HG02981 (cell line): Measurements from ENCODE around the gene PLEKHA6.

Experiments used
- ATAC-seq: cut with Tn5 transposase; IDR thresholded peaks from one replicate; pipeline ENCODE4 v1.9.1; 2021; ENCODE audit warnings: mild to moderate bottlenecking, moderate library complexity; ENCODE audit not compliant: unreplicated experiment

Gene PLEKHA6

GRCh38 chr1:204359474-204360255 is at the start of gene PLEKHA6:
Gene PLEKHA6, minus strand, starts transcription at chr1:204359929. Its CDS starts 86,202 bp downstream, at chr1:204273727.
- ATAC-seq = no peak

DNA sequence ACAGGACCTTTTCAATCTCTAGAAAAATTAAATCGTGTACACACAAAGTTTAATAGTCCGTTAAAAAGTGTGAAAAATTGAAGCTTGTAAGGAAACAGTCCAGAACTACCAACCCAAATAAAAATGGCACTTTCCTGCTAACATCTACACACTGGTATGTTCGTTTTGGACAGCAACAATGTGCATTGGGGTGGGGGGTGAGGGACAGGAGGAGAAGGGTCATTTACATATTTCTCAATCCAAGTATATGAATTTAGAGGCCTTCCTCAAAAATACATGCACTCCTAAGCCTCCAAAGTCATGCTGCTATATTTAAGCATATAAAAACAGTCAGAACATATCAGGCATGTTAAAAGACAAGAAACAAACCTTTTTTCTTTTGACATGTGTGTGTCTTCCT is 49.4 kb upstream of the PLEKHA6 start:
- no peak for ATAC-seq

DNA sequence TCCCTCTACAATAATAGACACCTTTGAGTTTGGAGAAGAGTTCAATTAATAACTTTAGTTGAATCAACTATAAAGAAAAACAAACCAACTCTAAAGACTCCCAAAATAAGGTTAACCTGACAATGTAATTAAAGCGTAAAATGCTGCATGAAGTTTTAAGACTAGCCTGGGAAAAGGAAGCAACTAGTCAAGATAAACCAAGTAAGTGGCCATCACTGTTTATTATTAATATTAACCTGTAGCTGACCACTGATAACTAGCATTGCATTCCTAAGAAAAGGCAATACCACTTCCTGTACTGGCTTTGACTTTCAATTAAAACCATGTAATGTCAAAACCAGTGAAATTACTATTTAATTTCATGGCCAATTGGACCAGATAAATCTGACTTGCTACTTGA is 48.9 kb upstream of the PLEKHA6 start:
- ATAC-seq = no peak

- no peak for ATAC-seq
Observed at GRCh38 chr1:204408074-204408507, 48.4 kb upstream of the PLEKHA6 start.

DNA sequence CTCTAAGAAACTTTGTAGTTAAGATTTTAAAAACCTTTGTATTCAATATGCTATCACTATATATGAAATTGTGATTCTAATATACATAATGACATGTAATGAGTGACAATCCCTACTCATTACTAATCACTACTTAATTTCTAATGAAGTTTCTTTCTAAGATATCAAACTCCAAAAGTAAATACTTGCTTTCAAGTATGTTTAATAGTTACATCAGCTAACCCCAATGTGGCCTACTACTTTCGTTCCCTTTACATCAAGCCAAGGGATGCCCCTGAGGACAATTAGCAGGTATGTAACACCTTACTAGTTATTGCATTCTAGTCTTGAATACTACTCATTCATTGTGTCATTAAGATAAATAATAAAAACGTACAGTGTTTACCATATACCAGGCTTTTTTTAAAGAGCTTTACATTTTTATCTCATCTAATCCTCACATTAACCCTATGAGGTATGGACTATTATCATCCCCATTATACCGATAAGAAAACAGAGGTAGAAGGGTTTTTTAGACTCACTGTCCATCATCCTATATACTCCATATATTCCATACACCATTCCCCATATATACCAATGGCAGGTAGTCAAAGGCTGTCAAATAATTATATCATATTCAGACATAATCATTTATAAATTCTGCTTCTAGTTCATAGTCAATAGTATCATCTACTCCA is 47.7 kb upstream of the PLEKHA6 start:
- no peak for ATAC-seq

DNA sequence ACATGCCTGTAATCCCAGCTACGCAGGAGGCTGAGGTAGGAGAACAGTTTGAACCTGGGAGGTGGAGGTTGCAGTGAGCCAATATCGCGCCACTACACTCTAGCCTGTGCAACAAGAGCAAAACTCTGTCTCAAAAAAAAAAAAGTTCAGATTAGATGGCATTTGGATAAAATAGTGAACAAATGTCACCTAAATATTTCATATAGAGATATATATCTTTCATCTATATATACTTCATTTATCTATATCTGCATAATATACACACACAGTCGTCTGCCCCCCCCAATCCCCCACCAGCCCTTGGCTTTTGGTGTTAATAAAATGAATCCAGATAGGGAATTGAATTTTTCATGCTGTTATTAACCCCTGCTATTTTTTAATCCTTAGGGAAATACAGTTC is 46.9 kb upstream of the PLEKHA6 start:
- ATAC-seq = no peak

DNA sequence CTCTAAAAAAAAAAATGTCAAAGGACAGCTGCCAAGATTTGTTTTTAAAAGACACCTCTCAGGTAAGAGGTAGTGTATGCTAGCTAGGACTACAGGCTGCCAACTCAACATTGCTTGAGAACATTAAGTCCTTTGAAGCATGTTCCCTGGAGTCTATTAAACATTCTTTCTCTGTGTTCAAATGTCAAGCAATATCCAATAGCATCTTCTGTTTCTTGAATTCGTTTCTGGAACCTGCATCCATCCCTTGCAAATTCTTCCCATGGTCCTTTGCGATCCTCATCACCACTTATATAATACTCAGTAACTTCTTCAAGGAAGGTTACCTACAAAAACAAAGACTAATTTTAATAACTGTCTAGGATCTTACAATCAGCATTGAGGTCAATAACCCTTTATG is 46.3 kb upstream of the PLEKHA6 start:
- no peak for ATAC-seq

- ATAC-seq = no peak
Observed at GRCh38 chr1:204404629-204405028, 44.9 kb upstream of the PLEKHA6 start.

DNA sequence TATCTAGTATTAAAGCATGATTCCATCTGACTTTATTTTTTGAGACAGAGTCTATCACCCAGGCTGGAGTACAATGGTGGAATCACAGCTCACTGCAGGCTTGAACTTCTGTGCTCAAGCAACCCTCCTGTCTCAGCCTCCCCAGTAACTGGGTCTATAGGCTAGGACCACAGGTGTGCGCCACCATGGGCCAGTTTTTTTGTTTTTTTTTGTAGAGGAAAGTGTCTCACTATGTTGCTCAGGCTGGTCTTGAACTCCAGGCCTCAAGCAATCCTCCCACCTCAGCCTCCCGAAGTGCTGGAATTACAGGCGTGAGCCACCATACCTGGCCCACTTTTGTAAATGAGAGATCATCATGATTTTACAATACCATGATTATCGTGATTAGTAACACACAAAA is 42.7 kb upstream of the PLEKHA6 start:
- ATAC-seq = no peak

GRCh38 chr1:204401730-204402129 is 42.0 kb upstream of the PLEKHA6 start:
- no peak for ATAC-seq

DNA sequence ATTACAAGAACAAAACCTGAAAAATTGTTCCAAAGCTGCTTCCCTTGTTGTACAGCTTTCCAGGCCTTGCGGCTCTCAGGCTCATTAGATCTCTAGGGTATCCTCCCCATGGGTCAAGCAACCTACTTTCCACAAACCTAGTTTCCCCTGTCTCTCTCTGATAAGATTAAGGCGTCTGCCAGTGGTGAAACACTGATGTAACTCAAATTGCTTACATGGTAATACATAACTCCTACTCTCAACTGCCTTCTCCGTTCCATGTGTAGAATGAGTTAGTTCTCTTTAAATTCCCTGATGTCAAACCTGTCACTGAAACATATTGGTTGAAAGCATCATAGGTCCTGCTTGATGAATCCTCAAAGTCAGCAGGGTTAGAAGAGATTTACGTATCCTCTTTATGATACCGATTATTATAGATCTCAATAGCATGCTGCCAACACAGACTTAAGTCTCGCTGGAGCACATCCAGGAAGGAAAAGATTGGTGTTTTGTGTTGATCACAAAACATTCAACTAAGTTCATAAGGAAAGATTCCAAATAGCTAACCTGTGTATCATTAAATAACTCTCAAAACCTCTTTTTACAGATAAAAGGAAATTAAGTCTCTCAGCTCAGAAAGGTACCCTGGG is 41.3 kb upstream of the PLEKHA6 start:
- ATAC-seq = no peak

- ATAC-seq = peak; percentile 71
Observed at GRCh38 chr1:204398197-204399125, 38.7 kb upstream of the PLEKHA6 start.

GRCh38 chr1:204396015-204396583 is 36.4 kb upstream of the PLEKHA6 start:
- ATAC-seq = no peak

DNA sequence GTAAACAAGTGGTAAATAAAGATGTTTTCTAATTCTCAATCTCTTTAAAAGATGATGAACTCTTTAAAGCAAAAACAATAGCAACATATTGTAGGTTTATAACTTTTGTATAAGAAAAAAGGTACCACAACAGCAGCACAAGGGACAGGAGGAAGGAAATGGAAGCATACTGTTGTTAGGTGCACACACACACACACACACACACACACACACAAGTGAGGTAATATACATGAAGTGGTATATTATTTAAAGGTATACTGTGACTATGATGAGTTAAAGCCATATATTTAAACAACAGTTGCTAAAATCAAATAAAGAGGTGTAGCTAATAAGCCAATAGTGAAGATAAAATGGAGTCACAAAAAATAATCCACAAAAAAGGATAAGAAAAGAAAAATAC is 31.9 kb upstream of the PLEKHA6 start:
- no peak for ATAC-seq

DNA sequence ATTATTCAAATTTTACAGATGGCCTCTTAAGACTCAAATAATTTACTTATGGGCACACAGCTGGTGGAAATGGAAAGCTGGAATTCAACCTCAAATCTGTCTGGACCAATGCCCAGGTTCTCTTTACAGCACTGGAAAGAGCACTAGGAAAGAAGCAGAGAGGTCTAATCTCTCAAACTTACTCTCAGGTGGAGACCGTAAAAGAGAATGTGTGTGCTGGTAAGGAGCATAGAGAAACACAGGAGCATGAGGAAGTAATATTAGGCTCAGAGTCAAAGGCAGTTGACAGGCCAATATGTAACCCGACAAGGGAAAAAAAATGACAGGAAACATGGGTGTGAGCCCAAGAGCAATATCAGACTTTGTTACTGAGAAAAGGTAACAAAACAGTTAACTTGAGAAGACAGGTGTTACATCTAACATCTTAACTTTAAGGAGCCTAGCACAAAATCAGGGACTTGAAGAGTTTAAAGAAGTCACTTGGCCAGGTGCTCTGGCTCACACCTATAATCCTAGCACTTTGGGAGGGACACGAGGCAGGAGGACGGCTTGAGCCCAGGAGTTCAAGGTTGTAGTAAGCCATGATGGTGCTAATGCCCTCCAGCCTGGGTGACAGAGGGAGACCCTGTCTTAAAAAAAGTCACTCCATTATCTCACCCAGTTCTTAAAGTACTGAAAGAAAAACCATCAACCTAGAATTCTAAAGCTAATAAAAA is 31.2 kb upstream of the PLEKHA6 start:
- no peak for ATAC-seq

DNA sequence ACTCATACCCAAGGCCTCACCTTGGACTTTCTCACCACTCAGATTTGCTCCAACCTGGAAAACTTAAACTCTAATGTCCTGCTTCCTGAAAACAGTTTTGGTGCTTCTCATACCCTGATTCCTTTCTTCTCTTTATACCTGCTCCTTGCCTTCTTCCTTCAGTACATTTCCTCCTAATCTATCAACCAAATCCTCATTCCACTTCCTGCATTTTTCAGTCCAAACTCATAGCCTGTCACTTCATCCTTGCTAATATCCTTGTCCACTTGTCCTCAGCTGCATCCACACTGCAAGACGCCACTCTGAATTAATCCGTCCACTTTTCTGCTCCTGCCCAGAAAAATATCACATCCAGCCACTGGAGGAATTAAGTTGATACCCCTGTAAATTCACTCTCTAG is 26.0 kb upstream of the PLEKHA6 start:
- no peak for ATAC-seq

DNA sequence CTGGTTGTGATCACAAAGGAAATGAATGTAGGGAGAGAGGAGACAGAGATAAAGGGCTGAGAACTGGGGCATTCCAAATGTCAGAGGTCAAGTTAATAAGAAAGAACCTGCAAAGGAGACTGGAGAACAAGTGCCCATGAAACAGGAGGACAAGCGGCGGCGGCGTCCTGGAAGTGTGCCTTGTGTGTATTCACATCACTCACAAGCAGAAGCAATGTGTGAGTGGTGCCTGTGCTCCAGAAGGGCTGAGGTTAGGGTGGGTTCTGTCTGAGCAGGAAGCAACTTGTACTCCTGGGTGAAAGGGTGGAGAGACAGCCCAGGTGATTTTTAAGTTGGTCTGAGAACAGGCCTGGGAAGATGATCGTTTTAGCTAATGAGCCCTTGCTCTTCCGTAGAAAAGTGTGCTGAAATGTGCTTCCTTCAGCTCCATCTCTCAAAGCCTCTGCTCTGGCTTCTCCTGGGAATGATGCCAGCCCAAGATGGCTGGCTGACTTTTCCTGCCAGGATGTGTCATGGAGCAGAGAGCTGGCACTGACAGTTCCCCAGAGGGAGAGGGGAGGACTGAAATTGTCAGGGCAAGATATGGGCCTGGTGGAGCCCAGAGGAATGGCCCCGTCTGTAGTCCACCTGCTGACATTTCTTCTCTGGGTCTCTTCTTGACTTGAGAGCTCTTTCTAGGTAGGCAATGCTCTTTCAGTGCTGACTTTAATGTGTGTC is 25.1 kb upstream of the PLEKHA6 start:
- no peak for ATAC-seq

DNA sequence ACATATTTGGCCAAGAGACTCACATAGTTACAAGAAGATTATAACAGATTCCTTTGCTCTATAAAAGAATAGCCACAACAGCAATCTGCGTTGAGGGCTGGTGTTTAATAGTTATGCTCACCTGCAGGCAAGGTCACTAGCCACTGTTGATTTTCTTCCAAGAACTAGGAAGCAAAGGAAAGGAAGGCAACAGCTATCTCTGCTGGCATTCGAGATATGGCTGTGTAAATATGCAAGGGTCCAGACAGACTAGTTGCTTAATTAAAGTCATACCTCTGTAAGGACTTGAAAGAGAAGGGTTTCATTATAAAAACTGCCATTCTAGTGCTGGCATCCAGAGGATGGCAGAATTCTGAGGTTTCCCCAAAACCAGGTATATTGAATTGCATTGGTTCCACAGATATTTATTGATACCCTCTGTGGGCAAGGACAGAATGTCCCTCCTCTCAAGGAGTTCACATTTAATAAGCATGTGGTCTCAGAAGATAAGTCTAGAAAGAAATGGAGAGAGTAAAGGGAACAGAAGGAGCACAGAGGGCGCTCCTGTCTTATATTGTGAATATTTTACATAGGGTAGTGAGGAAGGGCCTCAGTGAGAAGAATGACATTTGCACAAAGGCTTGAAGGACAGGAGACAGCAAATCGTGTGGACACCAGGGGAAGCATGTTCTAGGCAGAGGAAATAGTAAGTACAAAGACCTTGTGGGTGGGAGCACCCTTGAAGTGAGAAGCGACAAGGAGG is 23.6 kb upstream of the PLEKHA6 start:
- no peak for ATAC-seq

DNA sequence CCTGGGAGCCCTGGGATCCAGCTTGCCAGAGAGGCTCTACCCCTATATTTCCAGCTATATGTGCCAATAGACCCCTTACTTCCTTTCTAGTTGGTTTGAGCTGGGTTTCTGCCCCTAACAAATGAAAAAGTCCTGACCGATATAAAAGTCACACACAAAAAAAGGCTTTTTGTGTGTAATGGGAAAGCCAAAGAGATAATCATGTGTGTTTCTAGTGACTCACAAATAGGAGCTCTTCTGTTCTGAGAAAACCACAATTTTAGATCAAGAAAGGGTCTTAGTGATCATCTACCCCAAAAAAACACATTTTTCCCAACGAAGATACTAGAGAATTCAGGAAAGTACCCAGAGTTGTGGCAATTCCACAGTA is 23.0 kb upstream of the PLEKHA6 start:
- no peak for ATAC-seq
